Limb (tissue), 2 donors: ENCODE results near the gene GUCA1A.
A peak's percentile ranks its signal among the peaks of the same experiment; 100 is the strongest.

Source experiments
- DNase-seq, 2 donors: peaks; one replicate each; pipeline ENCODE4 v3.0.0-alpha.2; 2016; ENCODE audit errors: extremely low spot score in 2 of 2

The GUCA1A gene

DNA sequence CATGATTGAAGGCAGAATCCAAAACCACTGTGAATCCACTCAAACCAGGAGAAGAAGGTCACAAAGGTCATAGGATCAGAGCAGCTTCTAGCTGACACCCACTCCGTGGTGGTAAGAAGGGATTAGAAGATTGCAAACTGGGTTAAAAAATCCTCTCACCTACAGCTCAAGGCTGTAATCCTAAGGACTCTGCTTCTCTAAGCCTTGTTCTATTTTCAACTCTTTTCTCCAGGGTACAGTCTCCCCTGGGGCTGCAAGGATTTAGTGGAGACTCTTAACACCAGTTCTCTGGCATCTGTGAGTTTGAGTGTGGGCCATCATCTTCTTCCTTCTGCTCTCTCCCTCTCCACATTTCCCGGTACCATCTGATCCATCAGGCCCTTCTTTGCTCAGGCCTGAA lies at the start of gene GUCA1A:
Gene GUCA1A (plus strand): TSS at position 264 of the 400 bp plus-strand sequence. CDS start 250 bp downstream, outside the sequence.
- DNase-seq, result no peak

DNA sequence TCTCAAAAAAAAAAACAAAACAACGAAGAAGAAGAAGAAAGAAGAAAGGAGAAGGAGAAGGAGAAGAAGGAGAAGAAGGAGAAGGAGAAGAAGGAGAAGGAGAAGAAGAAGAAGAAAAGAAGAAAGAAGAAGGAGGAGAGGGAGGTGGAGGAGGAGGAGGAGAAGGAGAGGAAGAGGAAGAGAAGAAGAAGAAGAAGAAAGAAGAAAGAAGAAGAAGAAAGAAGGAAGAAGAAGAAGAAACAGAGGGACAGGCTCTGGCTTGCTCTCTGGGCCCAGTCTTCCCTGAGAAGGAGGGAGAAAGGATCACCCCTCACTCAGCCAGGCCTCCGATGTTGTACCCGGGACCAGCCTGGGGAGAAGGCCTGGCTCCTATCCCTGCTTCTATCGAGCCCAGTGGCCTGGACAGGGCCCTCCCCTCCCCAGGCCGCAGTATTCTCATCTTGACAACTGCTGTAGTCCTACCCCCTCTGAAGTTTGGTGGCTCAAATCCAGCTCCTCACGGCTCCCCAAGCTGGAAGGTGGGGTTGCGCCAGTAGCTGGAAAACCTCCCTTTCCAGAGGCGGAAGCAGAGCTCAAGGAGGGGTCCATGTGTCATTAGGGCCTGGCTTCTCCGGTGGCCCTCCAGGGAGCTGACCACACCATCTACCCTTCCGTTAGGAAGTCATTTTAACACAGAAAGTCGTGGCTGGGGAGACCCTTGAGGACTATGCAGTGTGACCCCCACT lies 49.6 kb upstream of the GUCA1A start:
- DNase-seq, result no peak

DNA sequence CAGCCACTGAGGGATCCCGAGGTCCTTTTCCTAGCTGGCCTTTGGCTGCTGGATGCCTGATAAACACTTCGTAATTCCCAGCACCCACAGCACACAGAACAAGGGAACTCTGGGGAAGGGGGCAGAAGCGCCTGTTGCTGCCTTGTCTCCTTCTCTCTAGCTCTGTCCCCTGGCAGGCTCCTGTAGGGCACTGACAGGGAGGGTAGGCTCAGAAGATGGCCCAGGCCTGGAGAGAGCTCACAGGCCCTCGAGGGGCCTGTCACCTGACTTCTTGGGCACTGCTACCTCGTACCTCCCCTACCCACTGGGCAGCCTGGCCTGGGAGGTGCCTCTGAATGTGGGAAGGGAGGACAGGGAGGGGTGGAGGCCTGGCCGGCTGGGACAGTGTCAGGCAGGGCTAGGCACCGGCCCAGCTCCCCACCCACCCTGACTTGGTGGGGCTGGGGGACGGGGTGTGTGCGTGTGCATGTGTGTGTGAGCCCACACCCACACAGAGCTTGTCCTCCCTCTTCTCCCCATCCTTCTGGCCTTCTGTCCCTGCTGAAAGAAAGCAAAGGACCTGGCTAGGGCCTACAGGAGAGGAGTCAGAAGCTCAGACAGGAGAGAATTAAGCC lies 48.8 kb upstream of the GUCA1A start:
- no peak for DNase-seq

DNA sequence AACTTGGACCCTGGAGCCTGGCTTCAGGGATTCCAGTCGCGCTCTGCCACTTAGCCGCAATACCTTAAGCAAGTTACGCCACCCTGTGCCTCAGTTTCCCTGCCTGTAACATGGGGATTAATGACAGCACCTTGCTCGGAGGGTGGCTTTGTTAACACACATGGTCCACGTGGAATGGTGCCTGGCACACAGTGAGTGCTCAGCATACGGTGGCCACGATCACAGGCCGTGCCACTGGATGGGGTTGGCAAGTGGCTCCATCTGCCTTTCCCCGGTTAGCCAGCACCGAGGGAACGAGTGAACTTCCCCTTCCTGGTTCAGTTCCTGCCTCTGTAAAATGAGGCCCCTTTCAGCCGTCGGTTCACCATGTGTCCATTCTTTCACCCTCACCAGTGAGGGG lies 47.9 kb upstream of the GUCA1A start:
- no peak for DNase-seq

DNA sequence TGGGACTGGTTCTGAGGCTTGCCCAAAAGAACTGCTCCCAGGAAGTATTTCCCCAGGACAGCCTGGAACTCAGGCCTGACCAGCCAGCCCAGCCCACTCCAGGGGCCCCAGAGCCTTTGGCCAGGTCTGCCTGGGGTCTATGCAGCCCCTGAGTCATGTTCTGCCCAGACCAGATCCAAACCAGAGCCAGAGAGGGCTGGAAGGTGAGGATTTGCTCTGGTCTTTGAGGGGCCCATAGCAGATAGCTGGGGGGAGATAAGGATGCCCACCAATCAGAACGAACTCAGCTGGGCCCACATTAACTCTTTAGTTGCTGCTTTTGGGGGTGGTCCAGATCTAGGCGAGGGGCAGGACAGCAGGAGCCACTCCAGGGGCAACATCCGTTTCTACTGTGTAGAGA lies 47.5 kb upstream of the GUCA1A start:
- DNase-seq, result no peak

DNA sequence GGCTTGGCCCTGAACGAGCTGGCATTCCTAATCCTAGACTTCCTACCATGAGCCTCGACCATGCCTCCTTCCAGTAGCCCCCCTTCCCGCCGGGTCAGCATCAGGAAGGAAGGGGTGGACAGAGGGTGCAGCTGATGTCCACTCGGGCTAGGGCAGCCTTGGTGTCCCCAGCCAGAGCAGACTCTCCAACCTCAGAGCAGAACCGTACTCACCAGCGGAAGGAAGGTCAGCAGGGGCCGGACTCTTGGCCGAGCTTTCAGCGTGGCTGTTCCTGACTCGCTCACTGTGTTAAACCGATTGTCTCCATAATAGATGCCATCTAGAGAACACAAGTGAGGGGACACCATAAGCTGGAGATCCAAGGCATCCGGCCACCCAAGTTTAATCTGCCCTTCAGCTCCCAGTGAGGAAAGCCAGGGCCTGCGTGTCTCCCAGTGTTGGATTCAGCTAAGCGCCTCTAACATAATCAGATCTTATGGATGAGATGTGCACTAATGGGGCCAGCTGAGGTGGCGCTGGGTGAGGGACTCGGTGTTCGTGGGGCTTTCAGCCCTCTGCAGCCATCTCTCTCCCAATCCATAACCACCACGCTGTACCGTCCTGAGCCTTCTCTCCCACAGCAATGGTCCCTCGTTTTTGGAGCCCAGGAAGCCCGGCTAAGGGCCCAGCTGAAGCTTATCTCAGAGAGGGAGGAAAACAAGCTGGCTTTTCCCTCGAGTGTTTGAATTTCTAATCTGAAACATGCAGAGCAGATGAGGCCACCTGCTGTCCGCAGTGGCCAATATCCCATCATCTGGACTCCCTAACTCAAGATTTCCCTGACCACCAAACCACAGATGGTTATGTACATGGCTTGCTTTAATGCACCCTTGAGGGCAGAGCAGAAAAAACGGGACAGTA lies 44.5 kb upstream of the GUCA1A start:
- DNase-seq, result no peak

DNA sequence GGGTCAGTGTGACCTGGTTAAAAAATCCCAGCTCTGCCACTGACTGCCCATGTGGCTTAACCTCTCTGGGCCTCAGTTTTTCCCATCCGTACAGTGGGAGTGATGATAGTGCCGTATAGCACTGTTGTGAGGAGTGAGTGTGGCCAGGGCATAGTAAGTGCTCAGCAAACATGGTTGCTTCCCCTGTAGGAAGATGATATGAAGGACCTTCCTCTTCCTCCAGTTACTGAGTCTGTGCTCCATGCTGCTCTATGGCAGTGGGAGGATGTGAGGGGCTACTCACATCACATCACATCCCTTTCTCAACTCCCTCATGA lies 43.8 kb upstream of the GUCA1A start:
- no peak for DNase-seq

DNA sequence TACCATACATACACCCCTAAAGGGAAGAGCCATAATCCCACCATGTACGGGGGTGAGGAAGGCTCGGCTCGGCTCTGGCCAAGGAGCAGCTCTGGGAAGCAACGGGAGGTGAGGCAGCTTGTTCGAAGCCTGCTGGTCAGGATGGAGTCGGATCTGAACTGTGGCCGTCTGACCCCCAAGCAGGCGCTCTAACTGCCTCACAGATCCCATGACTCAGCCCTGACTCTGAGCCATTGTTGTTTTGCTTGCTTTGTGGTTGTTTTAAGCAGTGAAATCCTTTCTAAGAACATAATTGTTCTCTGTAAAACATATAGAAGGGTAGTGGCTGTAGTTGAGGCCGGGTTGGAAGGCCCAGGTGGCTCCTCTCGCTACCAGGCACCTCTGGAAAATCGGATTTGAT lies 41.6 kb upstream of the GUCA1A start:
- no peak for DNase-seq

DNA sequence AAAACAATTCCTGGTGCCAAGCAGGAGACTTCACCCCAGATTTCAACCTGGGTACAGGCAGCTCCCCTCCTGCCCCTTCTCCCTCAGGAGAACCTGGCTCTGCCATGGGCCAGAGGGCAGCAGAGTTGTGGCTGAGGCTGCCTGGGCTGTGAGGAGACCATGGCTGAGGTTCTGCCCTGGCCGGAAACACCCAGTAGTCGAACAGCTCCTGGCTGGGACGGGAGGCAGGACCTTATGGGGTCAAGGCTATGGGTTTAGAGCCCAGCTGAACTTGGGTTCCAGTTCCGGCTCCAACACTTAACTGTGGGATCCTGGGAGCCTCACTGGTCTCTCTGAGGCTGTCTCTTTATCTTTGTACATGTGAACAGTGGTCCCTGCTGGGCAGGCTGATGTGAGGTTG lies 39.2 kb upstream of the GUCA1A start:
- DNase-seq, result no peak

DNA sequence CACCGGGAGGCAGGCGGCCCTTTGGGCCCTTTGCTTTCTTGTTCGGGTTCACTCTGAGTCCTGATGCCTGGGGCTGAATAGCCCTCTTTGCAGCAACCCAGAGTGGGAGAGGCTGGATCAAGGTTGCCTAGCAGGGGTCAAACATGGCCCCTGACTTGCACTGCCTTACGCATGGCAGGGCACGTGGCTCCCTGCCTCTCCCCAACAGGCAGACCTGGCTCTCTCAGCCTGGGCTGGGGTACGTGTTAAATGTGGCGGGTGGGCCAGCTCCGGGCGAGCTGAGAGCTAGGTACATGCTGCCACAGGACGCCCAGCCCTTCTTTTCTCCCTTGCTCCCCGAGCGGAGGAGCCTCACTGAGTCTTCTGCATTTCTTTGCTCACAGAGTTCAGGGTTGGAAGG lies 38.0 kb upstream of the GUCA1A start:
- no peak for DNase-seq

DNA sequence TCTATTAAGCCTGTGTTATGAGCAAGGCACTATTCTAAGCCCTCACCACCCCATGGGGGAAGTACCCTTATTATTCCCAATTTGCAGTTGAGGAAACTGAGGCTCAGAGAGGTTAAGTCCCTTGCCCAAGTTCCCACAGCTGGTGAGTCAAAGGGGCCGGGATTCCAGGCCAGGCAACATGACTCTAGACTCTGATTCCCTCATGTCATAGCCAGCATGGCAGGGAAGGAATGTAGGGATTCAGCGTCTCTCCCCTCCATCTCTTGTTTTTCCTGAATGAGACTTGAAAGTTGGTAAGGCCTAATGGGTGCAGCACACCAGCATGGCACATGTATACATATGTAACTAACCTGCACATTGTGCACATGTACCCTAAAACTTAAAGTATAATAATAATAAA lies 37.4 kb upstream of the GUCA1A start:
- DNase-seq, result no peak

DNA sequence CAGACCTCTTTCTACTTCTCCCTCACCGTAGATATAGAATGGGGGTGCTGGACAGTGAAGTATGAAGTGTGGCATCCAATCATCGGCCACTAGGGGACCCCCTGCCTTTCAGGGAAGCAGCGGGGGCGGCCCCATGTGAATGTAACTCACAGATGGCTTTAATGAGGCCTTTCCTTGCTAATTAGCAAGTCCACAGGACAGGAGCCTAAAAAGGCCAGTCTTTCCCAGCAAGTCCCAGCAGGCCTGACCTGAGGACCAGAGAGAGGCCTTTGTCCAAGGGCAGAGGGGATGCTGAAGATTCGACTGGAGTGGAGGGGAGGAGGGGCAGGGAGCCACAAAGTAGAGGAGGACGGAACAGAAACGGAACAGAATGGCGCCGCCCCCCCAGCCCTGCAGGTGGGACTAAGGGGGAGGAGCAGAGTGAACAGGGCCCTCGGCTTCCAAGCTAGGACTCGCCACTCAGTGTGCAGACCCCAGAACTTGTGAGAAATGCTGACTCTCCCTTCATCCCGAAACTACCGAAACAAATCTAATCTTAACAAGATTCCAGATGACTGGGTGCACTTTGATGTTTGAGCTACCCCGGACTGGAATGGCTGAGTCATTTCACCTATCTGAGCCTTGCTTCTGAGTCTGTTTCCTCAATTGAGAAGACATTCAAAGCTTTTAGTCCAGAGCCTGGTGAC lies 36.5 kb upstream of the GUCA1A start:
- peak in 1 of 2 donors; percentile 36 for DNase-seq

DNA sequence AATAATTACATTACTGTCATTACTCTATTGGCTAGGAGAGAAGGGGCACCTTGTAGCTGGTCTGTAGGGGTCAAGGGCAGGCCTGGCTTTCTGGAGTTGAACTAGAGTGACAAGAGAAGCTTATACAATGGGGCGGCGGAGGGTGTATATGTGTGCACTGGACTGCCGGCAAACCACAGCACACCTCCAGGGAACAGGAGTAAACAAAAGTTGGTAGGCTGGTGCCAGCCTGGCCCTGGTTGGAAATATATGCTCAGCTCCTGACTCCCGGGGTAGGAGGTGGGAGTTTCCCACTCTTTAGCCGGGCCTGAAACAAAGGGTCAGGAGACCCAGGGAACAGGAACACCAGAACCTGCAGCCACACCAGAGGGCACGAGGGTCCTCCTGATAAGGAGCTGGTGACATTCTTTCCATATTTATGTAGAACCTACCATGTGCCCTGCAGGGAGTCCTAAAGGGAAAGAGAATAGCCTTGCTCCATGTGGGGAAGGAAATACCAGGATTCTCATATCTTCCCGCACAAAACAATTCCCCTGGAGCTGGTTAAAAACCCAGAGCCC lies 35.9 kb upstream of the GUCA1A start:
- no peak for DNase-seq

DNA sequence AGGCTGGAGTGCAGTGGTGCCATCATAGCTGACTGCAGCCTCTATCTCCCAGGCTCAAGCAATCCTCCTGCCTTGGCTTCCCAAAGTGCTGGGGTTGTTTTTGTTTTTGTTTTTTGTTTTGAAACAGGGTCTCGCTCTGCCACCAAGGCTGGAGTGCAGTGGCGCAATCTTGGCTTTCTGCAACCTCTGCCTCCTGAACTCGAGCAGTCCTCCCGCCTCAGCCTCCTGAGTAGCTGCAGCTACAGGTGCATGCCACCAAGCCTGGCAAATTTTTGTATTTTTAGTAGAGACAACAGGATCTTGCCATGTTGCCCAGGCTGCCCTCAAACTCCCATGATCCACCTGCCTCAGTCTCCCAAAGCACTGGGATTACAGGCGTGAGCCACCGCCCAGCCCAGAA lies 35.0 kb upstream of the GUCA1A start:
- DNase-seq, result no peak

DNA sequence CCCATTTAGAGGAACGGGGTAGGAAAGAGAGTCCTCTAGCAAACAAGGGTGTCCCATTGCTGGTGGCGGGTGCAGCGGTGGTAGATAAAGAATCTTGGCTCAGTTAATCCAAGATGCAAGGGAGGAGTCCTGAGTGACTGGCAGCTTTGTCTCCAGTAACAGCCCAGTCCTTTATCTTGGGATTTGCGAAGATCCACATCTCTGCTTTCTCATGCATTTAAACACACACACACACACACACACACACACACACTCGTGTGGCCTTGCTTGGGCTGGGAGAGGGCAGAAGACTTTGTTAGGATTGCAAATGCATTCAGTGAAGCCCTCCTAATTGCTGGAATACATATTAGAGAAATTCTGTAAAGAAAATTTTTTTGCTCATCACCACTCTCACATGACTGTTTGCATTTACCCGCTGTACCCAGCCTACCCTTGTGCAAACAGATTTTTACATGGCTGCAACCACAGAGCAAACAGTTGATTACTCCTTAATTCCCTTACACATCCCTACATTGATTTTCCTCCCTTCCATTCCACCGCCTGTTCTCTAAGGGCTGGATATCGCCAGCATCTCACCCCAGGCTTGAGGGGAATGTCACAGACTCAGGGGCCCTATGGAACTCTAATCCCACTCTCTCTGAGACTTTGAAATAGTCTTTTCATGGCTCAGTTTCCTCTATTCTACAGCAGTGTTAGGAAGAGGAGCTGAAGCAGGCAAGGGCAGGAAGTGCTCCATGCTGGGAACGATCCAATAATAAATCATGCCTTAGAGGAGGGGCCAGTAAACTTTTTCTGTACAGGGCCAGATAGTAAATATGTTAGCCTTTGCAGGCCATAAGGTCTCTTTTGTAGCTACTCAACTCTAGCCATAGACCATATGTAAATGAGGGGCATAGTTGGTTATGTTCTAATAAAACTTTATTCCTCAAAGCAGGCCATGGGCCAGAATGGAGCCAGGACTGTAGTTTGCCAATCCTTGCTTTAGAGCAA lies 34.2 kb upstream of the GUCA1A start:
- DNase-seq, result no peak

DNA sequence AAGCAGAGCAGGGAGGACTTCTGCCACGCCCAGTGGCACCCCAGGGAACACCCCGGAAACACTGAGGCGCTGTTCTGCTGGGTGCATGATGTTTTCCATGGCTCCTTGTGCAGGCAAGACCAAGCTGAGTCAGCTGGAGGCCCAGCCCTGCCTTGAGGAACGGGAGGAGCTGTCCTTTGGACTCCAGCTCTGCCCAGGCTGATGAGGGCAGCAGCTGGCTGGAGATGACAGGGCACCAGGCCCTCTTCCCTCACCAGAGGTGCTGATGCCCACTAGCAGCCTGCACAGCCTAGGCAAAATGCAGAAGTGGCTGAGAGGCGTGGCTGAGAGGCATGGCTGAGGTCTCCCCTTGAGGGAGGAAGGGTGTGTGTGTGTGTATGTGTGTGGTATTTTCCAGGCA lies 33.1 kb upstream of the GUCA1A start:
- no peak for DNase-seq

DNA sequence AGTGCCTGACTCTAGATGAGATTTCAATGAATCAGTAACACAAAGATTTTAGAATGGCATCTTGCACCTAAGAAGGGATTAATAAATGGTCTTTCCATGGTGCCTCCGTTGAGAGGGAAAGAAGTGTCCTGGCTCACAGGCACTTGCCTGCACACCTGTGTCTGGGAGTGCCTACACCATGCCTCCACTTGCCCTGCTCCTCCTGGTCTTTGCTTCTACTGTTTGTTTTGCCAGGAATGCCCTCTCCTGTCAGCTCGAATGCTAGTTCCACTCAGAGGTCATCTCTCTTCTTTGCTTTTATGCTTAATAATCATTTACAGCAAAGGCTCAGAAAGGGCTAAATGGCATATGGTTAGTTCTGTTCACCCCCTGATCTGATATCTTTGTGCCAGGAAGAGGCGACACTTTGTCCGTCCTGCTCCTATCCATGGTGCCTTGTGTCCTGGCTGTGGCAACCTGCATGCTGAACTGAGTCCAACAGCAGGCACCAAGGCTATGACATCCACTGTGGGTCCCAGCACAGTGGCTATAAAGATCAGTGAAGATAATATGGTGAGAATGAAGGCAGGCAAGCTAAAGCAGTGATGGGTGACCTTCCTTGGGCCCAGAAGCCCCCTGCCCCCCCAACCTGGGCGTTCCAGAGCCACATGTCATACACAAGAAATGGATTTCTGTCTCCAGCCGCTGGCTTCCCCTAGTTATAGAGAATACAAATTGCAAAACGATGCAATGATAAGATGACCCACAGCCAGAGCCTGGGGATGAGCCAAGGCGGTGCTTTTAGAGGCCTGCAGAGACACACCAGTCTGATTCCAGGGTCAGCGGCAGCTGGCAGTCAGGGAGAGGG lies 32.2 kb upstream of the GUCA1A start:
- no peak for DNase-seq

DNA sequence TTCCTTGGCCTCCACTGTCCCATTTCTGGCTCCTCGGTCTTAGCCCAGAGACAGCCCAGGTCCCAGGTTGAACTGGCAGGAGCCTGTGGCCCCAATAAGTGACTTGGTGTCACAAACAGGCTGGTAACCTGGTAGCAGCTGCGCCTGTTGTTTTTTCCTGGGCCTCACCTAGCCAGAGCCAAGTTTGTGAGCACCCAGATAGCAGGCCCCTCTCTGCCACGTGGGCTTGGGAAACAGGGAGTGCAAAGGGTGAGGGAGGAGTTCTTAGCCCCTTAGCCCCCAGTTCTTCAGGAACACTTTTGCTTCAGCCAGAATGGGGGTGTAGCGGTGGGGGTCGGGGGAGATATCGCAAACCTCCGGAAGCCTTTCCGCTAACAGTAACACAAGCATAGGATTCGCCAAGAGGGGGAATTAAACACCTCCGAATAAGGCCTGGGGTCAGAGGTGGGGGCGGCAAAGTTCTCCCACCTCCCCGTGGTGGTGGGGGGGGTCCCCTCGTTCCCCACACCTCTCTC lies 31.5 kb upstream of the GUCA1A start:
- DNase-seq, result no peak

DNA sequence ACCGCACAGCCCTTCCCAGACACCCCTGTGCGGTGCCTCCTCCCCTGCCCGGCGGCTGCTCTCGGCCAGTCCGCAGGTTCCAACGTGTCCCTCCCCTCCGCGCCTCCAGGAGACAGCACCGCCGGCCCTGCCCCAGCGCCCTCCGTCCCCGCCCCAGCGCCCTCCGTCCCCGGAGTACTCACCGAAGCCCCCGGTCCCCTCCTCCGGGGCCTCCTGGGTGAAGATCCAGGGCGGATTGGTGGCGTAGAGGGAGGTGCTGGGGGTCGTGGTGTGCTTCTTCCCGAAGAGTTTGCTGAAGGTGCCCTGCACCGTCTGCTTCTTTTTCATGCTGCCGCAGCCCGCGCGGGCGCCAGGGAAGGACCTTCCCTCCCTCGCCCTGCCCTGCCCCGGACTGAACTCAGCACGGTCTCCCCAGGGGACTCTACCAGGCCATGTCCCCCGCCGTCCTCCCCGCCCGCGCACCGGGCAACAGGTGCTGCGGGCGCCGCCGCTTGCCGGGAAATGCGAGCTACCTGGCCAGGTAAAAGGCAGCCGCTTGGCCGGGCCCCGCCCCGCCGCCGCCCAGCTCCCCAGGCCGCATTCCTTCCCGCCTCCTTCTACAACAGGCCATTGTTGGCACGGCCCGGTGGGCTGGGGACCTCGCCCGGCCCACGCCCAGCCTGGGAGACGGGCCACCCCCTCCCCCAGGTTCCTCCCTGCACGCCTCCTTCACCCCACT lies 30.9 kb upstream of the GUCA1A start, which contains the start of gene C6orf132:
Gene C6orf132 (minus strand): TSS at position 503 of the 718 bp plus-strand sequence. CDS start 176 bp downstream, at position 327.
- peak in 1 of 2 donors; percentile 58 for DNase-seq
